Measurements from ENCODE around the gene HAVCR2.
A peak's percentile ranks its signal among the peaks of the same experiment; 100 is the strongest.

HAVCR2 gene

DNA sequence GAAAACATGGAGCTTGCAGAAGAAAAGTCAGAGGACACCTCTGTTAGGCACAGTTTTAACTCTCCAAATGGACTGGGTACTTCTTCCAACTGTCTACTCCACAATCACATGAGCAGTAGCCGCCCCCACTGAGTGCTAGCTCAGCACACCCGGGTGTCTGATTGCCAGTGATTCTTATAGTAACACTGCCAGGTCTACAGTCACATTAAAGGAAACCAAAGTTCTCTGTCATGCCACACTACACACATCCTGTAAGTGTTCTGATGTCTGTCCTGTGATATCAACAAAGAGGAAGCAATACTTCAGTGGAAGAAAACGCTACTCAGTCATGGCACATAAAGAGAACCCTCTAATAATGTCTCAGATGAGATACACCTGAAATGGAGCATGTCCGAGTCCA lies at the start of gene HAVCR2:
Gene HAVCR2, minus strand, starts transcription at position 69 of the 400 bp plus-strand sequence. Its CDS starts 61 bp downstream, at position 8.
- no peaks in the 10 kb centered on the region for H3K36me3 ChIP-seq (replicated peaks)
- no peak within 1 kb of the TSS for H3K4me3 ChIP-seq (ENCODE audit: low read depth, low read length)
- TF ChIP-seq CTCF (IDR thresholded peaks at IDR 0.05; ENCODE audit: low read depth, low read length, missing control alignments): no peak
- H3K27me3 ChIP-seq (replicated peaks): no peaks in the 10 kb centered on the region
- in situ Hi-C loops (cut with HindIII; ENCODE audit: low pct_ligation_motif_present, low sequenced_read_pairs): no loop called here
- DNase-seq: no peak
- H3K27ac ChIP-seq: no peak within 1 kb of the TSS

DNA sequence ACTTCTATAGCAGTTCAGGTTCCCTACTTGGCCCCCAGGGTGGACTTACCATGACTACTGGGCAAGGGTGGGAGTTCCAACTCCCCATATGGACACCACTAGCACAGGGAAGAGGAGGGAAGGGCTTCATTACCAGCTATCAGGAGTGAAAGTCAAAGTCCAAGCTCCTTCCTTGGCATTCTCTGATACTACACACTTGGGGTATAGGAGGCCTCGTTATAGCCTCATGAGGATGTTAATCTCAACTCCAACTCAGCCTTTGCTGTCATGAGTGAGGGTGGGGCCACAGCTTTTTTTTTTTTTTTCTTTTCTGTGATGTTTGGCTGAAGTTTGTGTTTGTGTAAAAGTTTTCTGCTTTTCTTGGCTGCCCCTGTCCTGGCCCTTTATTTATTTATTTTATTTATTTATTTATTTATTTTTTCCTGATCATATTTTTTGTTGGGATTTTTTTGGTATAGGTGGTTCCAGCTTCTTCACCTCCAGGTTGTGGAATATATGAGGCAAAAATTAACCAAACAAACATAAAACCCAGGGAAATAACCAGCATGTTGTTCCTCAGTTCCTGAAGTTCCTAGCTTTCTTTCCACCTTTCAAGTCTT lies 48.5 kb upstream of the HAVCR2 start:
- H3K27me3 ChIP-seq (replicated peaks): no peaks in the 10 kb centered on the region
- H3K27ac ChIP-seq: no peak overlapping the region
- DNase-seq: no peak
- TF ChIP-seq CTCF (IDR thresholded peaks at IDR 0.05; ENCODE audit: low read depth, low read length, missing control alignments): no peak
- no peak overlapping the region for H3K4me3 ChIP-seq (ENCODE audit: low read depth, low read length)
- in situ Hi-C loops (cut with HindIII; ENCODE audit: low pct_ligation_motif_present, low sequenced_read_pairs): no loop called here
- no peaks in the 10 kb centered on the region for H3K36me3 ChIP-seq (replicated peaks)

DNA sequence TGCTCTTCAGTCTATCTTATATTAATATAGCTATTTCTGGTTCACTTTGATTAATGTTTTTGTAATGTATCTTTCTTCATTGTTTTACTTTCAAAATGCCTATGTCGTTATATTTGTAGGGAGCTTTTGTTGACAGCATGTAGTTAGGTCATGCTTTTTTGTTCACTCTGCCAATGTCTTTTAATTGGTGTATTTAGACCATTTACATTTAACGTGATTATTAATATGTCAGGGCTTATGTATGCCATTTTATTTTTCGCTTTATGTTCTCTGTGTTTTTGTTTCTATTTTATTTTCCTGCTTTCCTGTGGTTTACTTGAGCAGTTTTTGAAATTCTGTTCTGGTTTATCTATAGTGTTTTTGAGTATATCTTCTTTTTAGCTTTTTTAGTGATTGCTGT lies 46.5 kb upstream of the HAVCR2 start:
- TF ChIP-seq CTCF (IDR thresholded peaks at IDR 0.05; ENCODE audit: low read depth, low read length, missing control alignments): no peak
- no peak for DNase-seq
- no peaks in the 10 kb centered on the region for H3K36me3 ChIP-seq (replicated peaks)
- no peak overlapping the region for H3K27ac ChIP-seq
- in situ Hi-C loops (cut with HindIII; ENCODE audit: low pct_ligation_motif_present, low sequenced_read_pairs): no loop called here
- H3K27me3 ChIP-seq (replicated peaks): no peaks in the 10 kb centered on the region
- no peak overlapping the region for H3K4me3 ChIP-seq (ENCODE audit: low read depth, low read length)

DNA sequence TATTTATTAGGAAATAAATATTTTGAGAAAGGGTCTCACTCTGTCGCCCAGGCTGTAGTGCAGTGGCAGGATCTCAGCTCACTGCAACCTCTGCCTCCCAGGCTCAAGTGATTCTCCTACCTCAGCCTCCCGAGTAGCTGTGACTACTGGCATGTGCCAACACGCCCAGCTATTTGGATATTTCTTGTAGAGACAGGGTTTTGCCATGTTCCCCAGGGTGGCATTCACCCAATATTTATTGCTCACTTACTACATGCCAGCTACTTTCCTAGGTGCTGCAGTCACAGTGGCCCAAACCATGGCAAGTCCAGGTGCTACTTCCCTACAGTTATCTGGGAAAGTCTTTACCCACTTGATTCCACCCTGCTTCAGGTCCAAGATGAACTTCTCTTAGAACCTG lies 42.2 kb upstream of the HAVCR2 start:
- no peak for DNase-seq
- TF ChIP-seq CTCF (IDR thresholded peaks at IDR 0.05; ENCODE audit: low read depth, low read length, missing control alignments): no peak
- no peaks in the 10 kb centered on the region for H3K27me3 ChIP-seq (replicated peaks)
- no peaks in the 10 kb centered on the region for H3K36me3 ChIP-seq (replicated peaks)
- no peak overlapping the region for H3K4me3 ChIP-seq (ENCODE audit: low read depth, low read length)
- H3K27ac ChIP-seq: no peak overlapping the region
- in situ Hi-C loops (cut with HindIII; ENCODE audit: low pct_ligation_motif_present, low sequenced_read_pairs): no loop called here

GRCh38 chr5:157148734-157149615 lies 40.1 kb upstream of the HAVCR2 start:
- no peaks in the 10 kb centered on the region for H3K27me3 ChIP-seq (replicated peaks)
- no peak overlapping the region for H3K4me3 ChIP-seq (ENCODE audit: low read depth, low read length)
- no peak overlapping the region for H3K27ac ChIP-seq
- peak; percentile 69 for DNase-seq
- peak; percentile 90 for TF ChIP-seq CTCF (IDR thresholded peaks at IDR 0.05; ENCODE audit: low read depth, low read length, missing control alignments)
- in situ Hi-C loops (cut with HindIII; ENCODE audit: low pct_ligation_motif_present, low sequenced_read_pairs): no loop called here
- H3K36me3 ChIP-seq (replicated peaks): no peaks in the 10 kb centered on the region
